DMS53 (cell line): ENCODE data around the gene TMEM37.
A peak's percentile ranks its signal among the peaks of the same experiment; 100 is the strongest.

ENCODE experiments used
- DNase-seq: peaks from one replicate; lab custom pipeline; 2025; lab: John Stamatoyannopoulos, UW

The TMEM37 gene

DNA sequence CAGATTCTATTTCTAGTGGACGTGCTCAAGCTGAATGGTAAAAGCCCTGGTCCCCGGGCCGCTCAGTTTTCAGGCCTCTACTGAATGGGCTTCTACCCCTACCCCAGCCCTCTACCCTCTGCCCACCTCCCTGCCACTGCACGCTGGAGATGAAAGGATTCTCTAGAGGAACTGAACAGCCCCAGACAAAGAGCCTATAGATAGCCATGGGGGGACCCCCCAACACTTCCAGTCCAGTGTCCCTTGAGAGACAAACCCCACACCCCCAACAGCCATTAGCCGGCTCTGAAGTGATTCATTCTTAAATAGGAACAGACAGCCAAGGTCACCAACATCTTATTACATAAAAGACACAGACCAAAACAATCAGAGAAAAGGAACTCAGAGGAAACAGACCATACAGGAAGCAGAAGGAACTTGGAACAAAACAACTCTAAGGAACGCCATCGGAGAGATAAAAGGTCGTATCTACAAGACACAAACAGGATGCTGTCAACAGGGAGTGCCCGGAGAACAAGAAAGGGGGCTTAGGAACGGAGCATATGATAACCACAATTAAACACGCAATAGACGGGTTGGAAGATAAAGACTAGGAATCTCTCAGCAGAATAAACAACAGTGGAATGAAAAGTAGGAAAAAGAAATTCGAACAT lies 23.5 kb downstream of the TMEM37 start:
- DNase-seq = no peak

- no peak for DNase-seq
Measured at GRCh38 chr2:119460076-119460475, 28.4 kb downstream of the TMEM37 start.

DNA sequence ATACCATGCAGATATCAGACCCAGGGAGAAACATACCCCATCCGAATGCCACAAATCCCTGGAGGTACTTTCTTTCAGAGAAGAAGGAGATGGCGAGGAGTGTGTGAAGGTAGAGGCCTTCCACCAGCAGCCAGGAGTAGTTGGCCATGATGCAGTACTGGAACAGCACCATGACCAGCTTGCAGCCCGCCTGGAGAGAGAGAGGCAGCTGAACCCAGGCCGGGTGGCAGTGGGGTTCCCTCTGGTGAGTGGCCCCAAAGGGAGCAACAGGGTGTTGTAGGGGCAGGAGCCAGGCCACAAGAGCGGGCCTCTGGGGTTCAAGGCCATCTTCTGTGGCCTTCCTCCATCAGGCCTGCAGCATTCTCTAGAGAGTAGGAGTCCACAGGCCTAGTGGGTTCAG lies 30.2 kb downstream of the TMEM37 start:
- no peak for DNase-seq

GRCh38 chr2:119462574-119462973 lies 30.9 kb downstream of the TMEM37 start:
- no peak for DNase-seq

DNA sequence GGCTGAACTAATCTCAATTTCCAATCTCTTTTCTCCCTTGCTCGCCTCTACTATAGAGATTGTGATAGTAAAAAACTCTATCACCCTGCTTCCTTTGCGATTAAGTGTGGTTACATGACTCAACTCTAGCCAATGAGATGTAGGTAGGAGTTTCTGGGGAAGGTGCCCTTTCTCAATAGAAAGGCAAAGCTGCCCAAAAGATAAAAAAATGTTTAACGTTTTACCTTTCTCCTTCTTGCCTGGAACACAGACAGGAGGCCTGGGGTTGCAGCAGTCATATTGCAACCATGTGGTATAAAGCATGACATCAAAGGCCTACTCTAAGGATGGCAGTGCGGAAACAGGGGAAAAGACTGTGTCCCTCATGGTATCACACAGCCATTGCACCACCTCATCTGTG lies 31.5 kb downstream of the TMEM37 start:
- DNase-seq = no peak

DNA sequence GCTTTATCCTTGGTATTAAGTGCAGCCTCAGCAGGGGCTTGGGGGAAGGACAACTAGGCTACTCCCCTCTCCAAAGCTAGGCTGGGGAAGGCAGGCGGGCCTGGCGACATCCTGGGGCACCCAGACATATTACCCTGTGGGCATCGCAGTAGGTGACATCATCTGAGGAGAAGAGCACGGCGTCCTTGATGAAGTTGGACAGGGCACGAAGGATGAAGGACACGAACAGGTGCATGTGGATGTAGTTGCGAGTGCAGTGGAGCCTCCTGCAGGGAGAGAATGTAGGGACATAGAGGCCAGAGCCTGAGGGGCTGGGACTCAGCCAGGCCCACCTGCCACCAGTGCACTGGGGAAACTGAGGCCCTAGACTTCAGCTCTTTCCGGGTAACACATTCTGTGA lies 32.3 kb downstream of the TMEM37 start:
- DNase-seq = no peak

DNA sequence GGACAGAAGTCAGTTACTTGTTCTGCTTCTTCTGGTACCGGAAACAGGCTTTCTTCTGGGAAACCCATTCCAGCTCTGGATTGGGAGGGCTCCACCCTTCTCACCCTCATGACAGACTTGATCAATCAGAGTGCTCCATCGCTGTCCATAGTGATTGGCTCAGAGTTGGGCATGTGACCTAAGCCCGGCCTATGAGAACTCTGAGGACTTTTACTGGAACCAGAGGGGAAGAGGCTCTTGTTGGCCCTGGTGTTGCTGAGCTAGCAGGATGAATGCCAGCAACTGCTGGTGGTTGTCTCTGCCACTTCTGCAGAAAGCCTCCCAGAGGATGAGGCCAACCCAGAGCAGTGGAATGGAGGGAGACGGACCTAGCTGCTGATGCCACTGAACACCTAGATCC lies 33.3 kb downstream of the TMEM37 start:
- DNase-seq = no peak

DNA sequence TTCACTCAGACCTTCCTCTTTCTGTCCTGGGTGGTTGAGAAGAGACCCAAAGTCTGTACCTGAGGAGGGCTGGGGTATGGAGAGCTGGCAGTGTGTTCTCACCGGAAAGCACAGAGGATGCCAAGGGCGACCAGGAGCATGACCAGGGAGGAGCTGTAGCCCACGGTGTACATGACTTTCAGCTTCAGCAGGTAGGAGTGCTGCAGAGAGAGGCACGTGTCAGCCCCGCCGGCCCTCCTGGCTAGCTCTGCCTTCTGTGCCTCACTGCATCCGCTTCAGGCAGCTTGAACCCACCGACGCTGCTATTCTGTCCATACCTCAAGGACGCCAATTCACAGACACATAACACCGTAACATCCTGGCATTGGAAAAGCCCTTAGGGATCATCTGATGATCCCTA lies 34.0 kb downstream of the TMEM37 start:
- DNase-seq = no peak

DNA sequence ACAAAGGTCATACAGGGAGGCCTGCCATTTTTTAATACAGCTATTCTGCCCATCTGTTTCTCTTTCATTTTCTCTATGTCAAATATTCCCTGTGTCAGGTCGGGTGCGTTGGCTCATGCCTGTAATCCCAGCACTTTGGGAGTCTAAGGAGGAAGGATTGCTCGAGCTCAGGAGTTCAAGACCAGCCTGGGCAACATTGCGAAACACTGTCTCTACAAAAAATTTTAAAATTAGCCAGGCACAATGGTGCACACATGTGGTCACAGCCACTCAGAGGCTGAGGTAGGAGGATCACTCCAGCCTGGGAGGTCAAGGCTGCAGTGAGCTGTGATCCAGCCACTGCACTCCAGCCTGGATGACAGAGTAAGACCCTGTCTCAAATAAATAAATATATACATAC lies 34.7 kb downstream of the TMEM37 start:
- no peak for DNase-seq

DNA sequence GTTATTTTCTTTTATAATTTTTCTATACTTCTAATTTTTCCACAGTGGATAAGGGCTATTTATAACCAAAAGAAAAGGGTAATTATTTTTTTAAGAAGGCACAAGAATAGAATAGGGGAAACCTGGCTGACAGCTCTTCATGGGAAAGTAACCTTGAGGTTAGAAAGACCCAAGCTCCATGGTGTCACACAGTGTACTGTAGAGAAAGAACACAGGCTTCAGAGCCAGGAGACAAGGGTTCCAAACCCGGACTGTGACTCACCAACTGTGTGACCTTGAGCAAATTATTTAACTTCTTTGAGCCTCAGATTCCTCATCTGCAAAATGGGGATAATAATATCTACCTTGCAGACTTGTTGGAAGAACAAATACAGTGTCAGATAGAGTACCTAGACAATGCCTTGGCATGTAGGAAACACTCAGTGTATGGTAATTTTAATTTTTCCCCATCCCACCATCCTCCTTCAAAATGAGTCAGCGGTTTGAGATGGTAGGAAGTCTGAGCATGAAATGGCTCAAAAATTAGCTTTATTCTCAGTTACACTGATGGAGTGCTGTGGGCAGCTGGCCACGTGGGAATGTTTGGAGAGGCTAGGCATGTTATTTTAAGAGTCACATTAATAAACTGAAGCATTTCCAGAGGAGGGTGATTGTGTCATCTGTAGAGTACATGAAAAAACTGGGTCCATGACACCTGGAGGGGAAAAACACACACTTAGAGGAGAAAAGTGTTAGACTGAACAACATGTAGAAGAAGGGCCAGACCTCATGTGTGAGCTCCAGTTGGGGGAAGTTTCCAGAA lies 36.7 kb downstream of the TMEM37 start:
- peak; percentile 50 for DNase-seq

- DNase-seq = peak; percentile 31
Measured at GRCh38 chr2:119469131-119469530, 37.5 kb downstream of the TMEM37 start.

DNA sequence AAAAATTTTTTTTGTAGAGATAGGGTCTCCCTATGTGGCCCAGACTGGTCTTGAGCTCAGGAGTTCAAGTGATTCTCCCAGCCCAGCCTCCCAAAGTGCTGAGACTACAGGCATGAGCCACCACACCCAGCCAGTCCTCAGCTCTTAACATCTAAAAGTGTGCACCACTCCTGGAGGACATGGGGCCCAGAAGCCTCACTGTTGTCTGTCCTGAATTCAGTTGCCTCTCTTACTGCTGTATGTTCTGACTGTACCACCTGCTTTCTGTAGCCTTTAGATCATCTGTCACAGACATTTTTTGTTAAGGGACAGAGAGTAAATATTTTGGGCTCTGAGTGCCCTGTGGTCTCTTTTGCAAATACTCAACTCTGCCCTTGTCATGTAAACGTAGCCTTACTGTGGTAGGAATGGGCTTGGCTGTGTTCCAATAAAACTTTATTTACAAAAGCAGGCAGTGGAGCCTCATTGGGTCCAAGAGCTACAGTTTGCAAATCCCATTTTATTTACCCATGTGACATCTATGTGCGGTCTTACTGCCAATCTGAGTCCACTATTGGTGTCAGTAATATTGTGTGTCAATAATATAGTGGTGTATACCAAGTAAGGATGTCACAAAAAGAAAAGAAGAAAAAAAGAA lies 38.1 kb downstream of the TMEM37 start:
- DNase-seq = peak; percentile 87

GRCh38 chr2:119472749-119473148 lies 41.1 kb downstream of the TMEM37 start:
- DNase-seq = peak; percentile 34

GRCh38 chr2:119473621-119474370 lies 42.1 kb downstream of the TMEM37 start:
- DNase-seq = no peak

DNA sequence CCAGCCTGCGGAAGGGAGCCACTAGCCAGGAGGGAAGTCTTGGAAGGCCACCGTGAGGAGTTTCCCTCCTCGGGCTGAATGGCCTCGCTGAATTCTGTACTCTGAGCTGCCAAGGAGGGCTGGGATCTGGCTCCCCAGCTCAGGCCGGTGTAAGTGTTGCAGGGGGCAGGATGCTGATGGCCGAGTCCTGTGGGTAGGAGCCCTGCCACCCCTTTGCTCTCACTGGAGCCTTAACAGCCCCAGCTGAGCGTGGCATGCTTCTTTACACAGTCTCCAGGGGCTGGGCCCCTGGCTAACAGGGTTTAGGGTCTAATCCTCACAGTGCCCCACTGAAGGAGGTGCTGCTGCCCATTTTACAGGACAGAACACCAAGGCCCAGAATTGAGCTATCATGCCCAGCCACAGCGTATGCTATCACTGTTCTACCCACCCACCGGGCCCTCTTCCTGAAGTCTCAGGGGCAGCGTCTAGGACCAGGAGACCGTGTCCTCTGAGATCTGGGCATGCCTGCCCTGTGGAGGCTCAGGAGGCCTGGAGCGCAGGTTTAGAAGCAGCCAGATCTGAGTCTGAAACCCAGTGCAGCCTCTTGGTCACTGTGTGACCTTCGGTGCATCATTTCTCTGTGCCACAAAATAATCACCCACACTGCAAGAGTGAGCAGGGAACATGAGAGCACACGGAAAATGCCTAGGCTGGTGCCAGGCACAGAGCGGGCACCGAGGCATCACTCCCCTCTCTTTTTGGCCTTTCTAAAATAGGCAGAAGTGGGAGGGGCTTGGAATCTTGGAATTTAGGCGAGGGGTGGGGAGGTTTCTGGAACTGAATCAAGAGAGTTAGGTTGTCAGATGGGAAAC lies 42.9 kb downstream of the TMEM37 start:
- no peak for DNase-seq

DNA sequence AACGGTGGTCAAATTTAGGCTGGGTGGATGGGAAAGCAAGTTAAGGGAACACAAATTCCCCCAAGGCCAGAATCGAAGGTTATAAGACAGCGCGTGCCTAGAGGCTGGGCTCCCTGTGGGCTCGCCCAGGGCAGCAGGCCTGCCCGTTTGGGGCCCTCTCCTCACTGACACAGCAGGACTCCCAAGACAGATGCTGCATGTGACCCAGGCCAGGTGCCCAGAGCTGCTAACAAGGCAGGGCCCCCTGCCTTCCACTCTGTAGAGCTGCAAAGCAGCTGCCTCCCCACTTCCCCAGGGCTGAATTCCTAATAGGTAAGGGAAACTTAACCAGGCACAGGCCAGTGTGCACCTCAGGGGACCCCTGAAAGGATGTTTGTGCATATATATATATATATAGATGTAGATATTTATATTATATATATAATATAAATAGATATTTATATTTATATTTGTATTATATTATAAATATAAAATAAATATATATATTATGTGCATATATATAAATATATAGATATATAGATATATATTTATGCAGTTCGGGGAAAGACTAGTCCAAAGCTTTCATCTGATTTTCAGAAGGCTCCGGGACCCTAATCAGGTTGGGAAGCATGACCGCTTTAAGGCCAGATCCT lies 43.7 kb downstream of the TMEM37 start:
- peak; percentile 25 for DNase-seq

GRCh38 chr2:119475857-119476244 lies 44.2 kb downstream of the TMEM37 start:
- DNase-seq = no peak

- peak; percentile 81 for DNase-seq
Measured at GRCh38 chr2:119476301-119477112, 44.9 kb downstream of the TMEM37 start.

DNA sequence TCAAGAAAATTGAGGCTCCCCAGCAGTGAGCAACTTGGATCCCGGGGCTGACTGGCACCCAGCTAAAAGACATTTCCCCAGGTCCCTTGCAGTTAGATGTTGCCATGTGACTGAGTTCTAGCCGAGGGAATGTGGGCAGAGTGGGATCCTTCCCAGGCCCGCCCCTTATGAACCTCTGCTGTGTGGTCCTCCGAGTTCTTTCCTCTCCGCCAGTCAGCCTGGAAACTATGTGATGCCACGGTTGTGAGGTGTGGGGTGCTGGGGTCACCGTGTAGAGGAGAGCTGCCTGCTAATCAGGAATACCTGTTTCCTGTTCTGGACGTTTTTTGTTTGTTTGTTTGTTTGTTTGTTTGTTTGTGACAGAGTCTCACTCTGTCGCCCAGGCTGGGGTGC lies 45.5 kb downstream of the TMEM37 start:
- DNase-seq = no peak
